Panc1 (cell line): ENCODE data around the gene RPGRIP1. TPM values are rescaled to one million over a fixed set of nuclear protein-coding genes. Genes with fewer than 3 reads are reported as not detected.

ENCODE experiments used
- ATAC-seq: fragments of 200-7000 bp; cut with Tn5 transposase; 2 replicates; pipeline ENCODE4 v1.9.1; 2020; ENCODE audit warnings: mild to moderate bottlenecking, moderate library complexity
- BruUV-seq: library from RNA; stranded (reverse); fragments of 400-500 nt; replicated peaks from 2 replicates; lab custom pipeline; 2021; lab: Mats Ljungman, UMichigan
- CTCF ChIA-PET: fragments of 300-600 bp; sonication (Branson Sonifier 250); formaldehyde crosslinking; loops from one replicate; lab custom pipeline; 2022; ENCODE audit warnings: antibody characterized with exemption; lab: Charles Lee
- POLR2A ChIA-PET: fragments of 300-600 bp; sonication (Branson Sonifier 250); formaldehyde crosslinking; loops from one replicate; lab custom pipeline; 2022; ENCODE audit warnings: antibody characterized with exemption; lab: Charles Lee
- DNase-seq: peaks from one replicate; pipeline ENCODE4 v3.0.0-alpha.2; 2010; ENCODE audit warnings: low read depth, low spot score
- H3K27ac ChIP-seq: 2 replicates; pipeline ENCODE4 v1.5.1; 2011; ENCODE audit warnings: mild to moderate bottlenecking, low read length, inconsistent platforms
- H3K27me3 ChIP-seq: fragments of 200-500 bp; sonication (Bioruptor generic); 2 replicates; pipeline ENCODE4 v1.6.0; 2014; ENCODE audit warnings: low read length, inconsistent platforms; ENCODE audit not compliant: control insufficient read depth, insufficient read depth
- H3K36me3 ChIP-seq: fragments of 200-500 bp; sonication (Bioruptor generic); 2 replicates; pipeline ENCODE4 v1.5.1; 2014; ENCODE audit warnings: inconsistent platforms, mild to moderate bottlenecking, low read length, moderate library complexity; ENCODE audit not compliant: control insufficient read depth, insufficient read depth
- H3K4me1 ChIP-seq: 2 replicates; pipeline ENCODE4 v1.5.1; 2011; ENCODE audit warnings: inconsistent platforms, mild to moderate bottlenecking, low read length, moderate library complexity; ENCODE audit not compliant: control insufficient read depth, insufficient read depth
- H3K4me3 ChIP-seq, 2 experiments: 2 replicates each; pipeline ENCODE4 v1.5.1; 2011 to 2012; ENCODE audit warnings: low read depth in 2 of 2, low read length in 2 of 2, mild to moderate bottlenecking in 2 of 2, inconsistent platforms in 1 of 2, moderate library complexity in 1 of 2
- H3K9me3 ChIP-seq: fragments of 200-500 bp; sonication (Bioruptor generic); 2 replicates; pipeline ENCODE4 v1.5.1; 2014; ENCODE audit warnings: low read depth, mild to moderate bottlenecking, inconsistent platforms, low read length, moderate library complexity; ENCODE audit not compliant: control insufficient read depth, insufficient read depth
- SIN3A ChIP-seq: IDR thresholded peaks from 2 replicates; pipeline ENCODE4 v1.6.1; 2012; ENCODE audit warnings: low read depth, mild to moderate bottlenecking, low read length, moderate library complexity, borderline replicate concordance; ENCODE audit not compliant: insufficient read depth
- in situ Hi-C: cut with HindIII; loops from 2 replicates; pipeline ENCODE4 v1.10.0; 2016; ENCODE audit warnings: low sequenced_read_pairs, low pct_unique_long_range_greater_than_20kb
- intact Hi-C: fragments of 100-400 bp; cut with micrococcal nuclease; formaldehyde crosslinking; loops from one replicate; pipeline ENCODE4 v1.10.0; 2022; ENCODE audit not compliant: unreplicated experiment
- total RNA-seq: library from RNA; stranded (reverse); gene quantifications from one replicate; pipeline ENCODE4 v1.2.1, GENCODE V29; 2021; ENCODE audit not compliant: unreplicated experiment
- TF ChIP-seq, protein P1 (sequence below), 2 experiments: IDR thresholded peaks; 2 replicates each; pipeline ENCODE4 v1.6.1; 2011 to 2012; ENCODE audit warnings: low read depth in 2 of 2, control low read depth in 1 of 2, low read length in 1 of 2, mild to moderate bottlenecking in 1 of 2, moderate library complexity in 1 of 2; ENCODE audit not compliant: insufficient read depth in 1 of 2
- TF ChIP-seq, protein P2 (sequence below): fragments of 450-650 bp; IDR thresholded peaks from 2 replicates; pipeline ENCODE4 v1.5.1; 2017; ENCODE audit warnings: mild to moderate bottlenecking

Gene RPGRIP1
- total RNA-seq, 1 experiment from 2014 or later, result 0.28 TPM

DNA sequence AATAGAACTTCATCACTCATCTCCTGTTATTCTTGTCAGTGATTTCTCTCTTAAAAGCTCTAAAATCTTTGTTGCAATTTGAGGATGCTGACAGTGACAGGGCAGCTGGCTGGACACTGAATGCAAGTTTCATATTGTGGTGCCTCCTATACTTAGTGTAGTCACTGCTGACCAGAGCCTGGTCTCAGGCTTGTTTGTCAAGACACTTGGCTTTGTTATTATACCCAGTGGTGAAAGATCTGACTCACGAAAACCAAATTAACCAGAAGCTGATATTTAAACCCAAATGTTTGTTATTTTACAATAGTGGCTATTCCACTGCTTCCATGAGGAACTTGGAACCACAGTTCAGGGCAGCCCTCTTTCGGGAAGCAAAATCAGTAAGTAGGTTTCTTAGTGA is 42.8 kb downstream of the RPGRIP1 start:
- in situ Hi-C loops (no loop called here), intact Hi-C loops (no loop called here)
- TF ChIP-seq, protein P1, sequence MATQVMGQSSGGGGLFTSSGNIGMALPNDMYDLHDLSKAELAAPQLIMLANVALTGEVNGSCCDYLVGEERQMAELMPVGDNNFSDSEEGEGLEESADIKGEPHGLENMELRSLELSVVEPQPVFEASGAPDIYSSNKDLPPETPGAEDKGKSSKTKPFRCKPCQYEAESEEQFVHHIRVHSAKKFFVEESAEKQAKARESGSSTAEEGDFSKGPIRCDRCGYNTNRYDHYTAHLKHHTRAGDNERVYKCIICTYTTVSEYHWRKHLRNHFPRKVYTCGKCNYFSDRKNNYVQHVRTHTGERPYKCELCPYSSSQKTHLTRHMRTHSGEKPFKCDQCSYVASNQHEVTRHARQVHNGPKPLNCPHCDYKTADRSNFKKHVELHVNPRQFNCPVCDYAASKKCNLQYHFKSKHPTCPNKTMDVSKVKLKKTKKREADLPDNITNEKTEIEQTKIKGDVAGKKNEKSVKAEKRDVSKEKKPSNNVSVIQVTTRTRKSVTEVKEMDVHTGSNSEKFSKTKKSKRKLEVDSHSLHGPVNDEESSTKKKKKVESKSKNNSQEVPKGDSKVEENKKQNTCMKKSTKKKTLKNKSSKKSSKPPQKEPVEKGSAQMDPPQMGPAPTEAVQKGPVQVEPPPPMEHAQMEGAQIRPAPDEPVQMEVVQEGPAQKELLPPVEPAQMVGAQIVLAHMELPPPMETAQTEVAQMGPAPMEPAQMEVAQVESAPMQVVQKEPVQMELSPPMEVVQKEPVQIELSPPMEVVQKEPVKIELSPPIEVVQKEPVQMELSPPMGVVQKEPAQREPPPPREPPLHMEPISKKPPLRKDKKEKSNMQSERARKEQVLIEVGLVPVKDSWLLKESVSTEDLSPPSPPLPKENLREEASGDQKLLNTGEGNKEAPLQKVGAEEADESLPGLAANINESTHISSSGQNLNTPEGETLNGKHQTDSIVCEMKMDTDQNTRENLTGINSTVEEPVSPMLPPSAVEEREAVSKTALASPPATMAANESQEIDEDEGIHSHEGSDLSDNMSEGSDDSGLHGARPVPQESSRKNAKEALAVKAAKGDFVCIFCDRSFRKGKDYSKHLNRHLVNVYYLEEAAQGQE (IDR thresholded peaks at IDR 0.05; ENCODE audit: insufficient read depth in 1 of 2, low read depth in 2 of 2, low read length in 1 of 2), result no peak
- no peak for TF ChIP-seq SIN3A
- Histone ChIP-seq H3K27me3 (no peaks in the 10 kb centered on the region), H3K4me3 (no peak overlapping the region), H3K4me1 (peaks cover 3% of the 10 kb centered on the region; the same call in 1 of the 2 replicates), H3K36me3 (no peaks in the 10 kb centered on the region), H3K9me3 (no peaks in the 10 kb centered on the region), H3K27ac (no peak overlapping the region)
- ChIA-PET POLR2A (no interaction called here), CTCF (no interaction called here)
- DNase-seq, result no peak
- no peak for ATAC-seq
- BruUV-seq, result no TSS peak

DNA sequence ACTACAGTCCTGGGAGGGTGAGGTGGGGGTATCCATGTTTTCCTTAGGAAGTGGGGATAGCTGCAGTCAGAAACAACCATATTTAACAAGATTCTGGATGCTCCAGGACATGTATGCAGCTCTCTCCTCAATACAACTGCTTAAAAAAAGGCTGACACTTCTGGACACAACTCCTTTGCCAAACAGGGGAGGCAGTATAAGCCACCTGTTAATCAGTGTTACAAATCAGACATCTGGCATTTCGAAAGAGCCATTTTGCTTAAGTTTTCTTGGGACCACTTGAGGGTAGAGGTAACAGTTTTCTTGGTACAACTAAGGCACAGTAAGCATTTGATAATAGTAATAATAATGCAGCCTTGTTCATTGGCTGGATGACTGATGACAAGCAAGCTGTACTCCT is 47.1 kb downstream of the RPGRIP1 start:
- Histone ChIP-seq H3K27me3 (no peaks in the 10 kb centered on the region), H3K36me3 (no peaks in the 10 kb centered on the region), H3K4me1 (no peaks in the 10 kb centered on the region), H3K27ac (no peak overlapping the region), H3K4me3 (no peak overlapping the region), H3K9me3 (no peaks in the 10 kb centered on the region)
- ChIA-PET CTCF (no interaction called here), POLR2A (no interaction called here)
- in situ Hi-C loops (no loop called here), intact Hi-C loops (no loop called here)
- TF ChIP-seq, protein P2, sequence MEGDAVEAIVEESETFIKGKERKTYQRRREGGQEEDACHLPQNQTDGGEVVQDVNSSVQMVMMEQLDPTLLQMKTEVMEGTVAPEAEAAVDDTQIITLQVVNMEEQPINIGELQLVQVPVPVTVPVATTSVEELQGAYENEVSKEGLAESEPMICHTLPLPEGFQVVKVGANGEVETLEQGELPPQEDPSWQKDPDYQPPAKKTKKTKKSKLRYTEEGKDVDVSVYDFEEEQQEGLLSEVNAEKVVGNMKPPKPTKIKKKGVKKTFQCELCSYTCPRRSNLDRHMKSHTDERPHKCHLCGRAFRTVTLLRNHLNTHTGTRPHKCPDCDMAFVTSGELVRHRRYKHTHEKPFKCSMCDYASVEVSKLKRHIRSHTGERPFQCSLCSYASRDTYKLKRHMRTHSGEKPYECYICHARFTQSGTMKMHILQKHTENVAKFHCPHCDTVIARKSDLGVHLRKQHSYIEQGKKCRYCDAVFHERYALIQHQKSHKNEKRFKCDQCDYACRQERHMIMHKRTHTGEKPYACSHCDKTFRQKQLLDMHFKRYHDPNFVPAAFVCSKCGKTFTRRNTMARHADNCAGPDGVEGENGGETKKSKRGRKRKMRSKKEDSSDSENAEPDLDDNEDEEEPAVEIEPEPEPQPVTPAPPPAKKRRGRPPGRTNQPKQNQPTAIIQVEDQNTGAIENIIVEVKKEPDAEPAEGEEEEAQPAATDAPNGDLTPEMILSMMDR, result no peak
- no peak for TF ChIP-seq SIN3A
- DNase-seq, result no peak
- BruUV-seq, result no TSS peak
- no peak for ATAC-seq

Other genes starting within 250 kb of the RPGRIP1 start
- gene TPPP2, start 249.9 kb upstream of the RPGRIP1 start, total RNA-seq, result not detected
- not detected for gene RNASE13, start 245.3 kb upstream of the RPGRIP1 start, total RNA-seq
- gene RNASE7, start 237.7 kb upstream of the RPGRIP1 start, total RNA-seq, result not detected
- gene RNASE8, start 222.3 kb upstream of the RPGRIP1 start, total RNA-seq, result not detected
- gene ARHGEF40, start 209.8 kb upstream of the RPGRIP1 start, total RNA-seq, result 11.1 TPM
- 19.9 TPM for gene ZNF219, start 181.4 kb upstream of the RPGRIP1 start, total RNA-seq
- 0.33 TPM for gene TMEM253, start 179.0 kb upstream of the RPGRIP1 start, total RNA-seq
- gene OR5AU1, start 124.0 kb upstream of the RPGRIP1 start, total RNA-seq, result not detected
- 537 TPM for gene HNRNPC, start 10.6 kb upstream of the RPGRIP1 start, total RNA-seq
- gene SUPT16H, start 103.9 kb downstream of the RPGRIP1 start, total RNA-seq, result 84.5 TPM
- gene CHD8, start 176.0 kb downstream of the RPGRIP1 start, total RNA-seq, result 64.7 TPM
- 17.0 TPM for gene RAB2B, start 196.9 kb downstream of the RPGRIP1 start, total RNA-seq
- 50.1 TPM for gene TOX4, start 197.1 kb downstream of the RPGRIP1 start, total RNA-seq
- 43.3 TPM for gene METTL3, start 231.3 kb downstream of the RPGRIP1 start, total RNA-seq
- 1.5 TPM for gene SALL2, start 246.3 kb downstream of the RPGRIP1 start, total RNA-seq